Nucleus accumbens (tissue), 56 donors: ENCODE data around the gene DMAC1.

Source experiments
- DNase-seq, 56 donors: peaks; one replicate each; lab custom pipeline; 2025; lab: John Stamatoyannopoulos, UW

DMAC1 gene

DNA sequence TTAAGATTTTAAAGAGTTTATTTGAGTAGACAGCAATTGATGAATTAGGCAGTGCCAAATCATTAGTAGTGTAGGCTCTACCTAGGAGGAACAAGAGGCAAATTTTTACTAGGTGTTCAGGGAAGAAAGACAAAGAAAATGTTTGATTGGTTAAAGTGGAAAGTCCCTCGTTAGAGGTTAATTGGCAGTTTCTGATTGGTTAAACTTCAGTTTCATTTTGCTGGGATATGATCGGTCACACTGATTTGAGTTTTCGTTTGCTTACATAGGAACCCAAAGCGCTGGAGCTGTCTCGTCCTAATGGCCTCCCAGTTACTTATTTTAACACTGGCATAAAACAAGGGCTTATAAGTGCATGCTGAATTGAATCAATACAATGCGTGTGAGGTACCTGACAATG, 15.1 kb downstream of the DMAC1 start:
- no peak for DNase-seq

DNA sequence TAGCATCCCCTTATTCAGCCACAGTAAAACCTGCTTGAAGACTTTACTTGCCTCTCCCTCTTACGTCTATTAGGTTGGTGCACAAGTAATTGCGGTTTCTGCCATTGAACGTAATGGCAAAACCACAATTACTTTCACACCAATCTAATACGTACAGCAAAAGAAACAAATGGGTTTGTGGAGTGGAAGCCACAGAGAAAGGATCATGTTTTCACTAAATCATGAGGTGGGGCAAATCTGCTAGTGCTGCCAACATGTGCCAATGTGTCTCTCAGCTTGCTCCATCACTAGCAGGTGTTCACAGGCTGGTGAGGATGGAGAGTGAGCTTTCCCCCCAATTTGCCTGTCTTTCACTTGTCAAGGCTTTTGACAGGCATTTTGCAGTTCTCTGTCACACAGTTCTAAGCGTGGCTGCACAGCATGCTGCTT, 15.9 kb downstream of the DMAC1 start:
- no peak for DNase-seq

DNA sequence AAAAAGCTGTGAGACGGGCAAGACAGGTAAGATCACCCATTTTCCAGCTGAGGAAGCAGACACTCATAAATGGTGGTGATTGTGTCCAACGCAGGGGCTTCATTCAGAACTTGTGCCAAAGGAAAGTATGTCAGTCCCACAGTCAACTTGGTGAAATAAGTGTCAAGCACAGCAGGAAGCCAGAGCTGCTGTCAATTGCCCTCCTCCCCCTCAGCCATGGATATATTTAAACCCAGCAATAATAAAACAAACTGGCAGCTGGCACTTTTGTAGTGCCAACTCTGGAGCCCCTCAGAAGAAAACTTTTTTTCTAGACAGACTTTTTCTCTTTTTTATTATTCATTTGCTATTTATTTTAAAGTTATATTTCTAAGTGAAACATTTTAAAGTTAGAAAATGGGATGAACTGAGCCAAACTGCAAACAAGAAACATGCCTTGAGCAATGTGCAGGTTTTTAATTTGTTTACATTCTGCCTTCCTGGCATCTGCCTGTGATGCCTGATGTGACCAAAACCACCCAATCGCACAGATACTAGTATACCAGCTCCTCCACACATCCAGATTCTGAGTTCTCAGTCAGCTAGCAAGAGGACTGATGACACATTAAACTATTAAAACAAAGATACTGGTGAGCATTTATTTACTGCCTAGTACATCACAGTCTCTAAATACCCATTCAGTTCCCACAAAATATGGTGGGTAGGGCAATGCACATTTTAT, 17.0 kb downstream of the DMAC1 start:
- DNase-seq, result no peak

DNA sequence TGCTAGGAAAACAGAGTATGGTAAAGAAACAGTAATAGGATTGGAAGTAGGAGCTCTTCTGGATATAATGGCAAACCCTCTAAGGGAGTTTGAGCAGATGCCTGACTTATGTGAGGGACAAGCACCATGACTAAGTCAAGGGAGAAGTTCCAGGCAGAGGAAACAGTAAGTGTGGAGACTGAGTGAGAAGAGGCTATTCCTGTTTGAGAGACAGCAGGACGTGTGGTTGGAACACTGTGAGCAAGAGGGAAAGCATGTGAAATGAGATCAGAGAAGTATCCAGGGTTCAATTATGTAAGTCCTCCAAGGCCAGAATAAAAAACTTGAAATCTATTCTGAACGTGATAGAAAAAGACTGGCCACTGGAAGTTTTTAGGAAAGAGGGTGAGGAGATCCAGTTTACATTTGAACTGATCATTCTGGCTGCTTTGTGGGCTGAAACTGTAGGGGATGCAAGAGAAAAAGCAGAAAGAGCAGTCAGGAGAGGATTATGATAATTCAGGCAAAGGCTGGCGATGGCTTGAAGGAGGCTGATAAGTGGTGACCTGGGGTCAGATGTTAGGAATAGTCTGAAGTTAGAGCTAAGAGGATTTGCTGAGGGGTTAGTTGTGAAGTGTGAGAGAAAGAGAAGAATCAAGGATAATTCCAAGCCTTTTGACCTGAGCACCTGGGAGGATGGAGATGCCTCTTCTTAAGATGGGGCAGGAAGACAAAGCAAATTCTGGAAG, 19.2 kb downstream of the DMAC1 start:
- DNase-seq, result no peak

DNA sequence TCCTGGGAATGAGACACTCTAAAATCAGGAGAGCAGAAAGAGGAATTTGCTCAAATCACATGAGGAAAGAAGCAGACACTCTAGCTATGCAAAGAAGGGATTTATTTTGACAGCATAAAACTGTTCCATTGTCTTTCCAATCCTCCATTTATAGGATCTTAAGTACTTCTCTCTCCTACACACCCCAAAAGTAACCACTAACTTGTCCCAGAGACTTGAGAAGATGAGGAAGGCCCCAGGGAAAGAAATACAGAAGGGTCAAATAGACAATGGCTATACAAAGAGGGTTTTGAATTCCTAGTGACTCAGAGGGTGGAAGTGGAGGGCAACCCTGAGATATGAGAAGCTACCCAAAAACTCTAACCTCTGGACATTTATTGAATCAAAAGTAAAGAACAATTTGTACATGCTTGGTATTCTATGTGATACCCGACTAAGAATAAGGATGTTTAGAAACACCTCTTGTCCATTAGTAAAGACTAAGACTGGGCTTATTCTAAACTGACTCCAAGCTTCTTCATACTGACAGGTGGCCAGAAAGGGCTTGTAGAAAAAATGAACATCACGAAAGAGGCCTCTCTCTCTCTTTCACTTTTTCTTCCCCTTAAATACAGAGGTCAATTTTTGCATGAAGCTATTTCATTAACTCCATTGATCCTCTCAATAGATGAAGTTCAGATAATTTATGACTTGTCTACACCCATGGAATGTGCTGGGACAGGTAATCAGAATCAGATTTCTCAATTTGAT, 20.6 kb downstream of the DMAC1 start:
- DNase-seq, result no peak

DNA sequence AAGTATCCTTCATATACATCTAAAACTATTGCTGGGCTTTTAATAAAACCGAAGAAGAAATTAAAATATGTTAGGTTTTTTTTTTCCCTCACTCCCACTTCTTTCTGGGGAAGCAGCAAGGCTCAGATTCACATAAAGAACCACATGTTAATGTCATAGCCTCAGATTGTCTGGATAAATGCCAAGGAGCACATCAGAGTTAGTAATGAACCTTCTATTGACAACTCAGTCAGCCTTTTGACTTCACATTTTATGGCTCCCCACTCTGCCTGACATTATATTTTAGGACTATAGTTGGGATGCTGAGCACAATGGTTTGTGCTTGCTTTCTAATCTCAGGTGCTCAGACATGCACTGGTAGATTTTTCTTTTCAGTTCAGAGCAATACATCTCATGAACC, 21.8 kb downstream of the DMAC1 start:
- DNase-seq, result peak in 1 of 56 donors; percentile 9

DNA sequence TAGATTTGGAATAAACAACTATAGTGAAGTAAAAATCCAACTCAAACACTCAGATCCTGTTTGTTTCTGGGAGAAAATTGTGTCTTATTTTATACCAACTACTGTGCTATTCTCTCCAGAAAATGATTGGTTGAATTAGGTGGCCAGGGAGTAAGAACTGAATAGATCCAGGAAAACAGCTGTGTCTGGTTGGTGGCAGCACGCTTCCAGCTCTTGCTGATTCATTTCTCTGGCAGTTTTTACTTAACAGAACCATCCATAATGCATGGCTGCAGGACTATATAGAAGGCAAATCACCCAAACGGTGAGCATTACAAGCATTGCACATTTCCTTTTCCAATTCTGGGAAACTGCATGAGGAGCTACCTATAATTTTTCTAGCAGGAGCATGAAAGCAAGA, 29.5 kb downstream of the DMAC1 start:
- DNase-seq, result no peak

DNA sequence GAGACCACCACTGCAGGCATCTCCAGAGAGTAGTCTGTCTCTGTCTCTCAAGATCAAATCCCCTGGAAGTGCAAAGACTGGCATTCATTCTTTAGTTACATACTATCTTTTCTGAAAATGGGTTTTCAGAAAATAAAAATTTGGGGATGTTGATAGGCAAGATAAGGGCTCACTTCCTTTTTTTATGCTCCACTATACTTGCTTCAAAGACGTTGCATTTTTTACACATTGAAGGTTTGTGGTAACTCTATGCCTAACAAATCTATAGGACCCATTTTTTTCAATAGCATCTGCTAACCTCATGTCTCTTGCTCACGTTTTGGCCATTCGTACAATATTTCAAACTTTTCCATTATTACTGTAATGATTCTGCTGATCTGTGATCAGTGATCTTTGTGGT, 37.0 kb downstream of the DMAC1 start:
- no peak for DNase-seq

DNA sequence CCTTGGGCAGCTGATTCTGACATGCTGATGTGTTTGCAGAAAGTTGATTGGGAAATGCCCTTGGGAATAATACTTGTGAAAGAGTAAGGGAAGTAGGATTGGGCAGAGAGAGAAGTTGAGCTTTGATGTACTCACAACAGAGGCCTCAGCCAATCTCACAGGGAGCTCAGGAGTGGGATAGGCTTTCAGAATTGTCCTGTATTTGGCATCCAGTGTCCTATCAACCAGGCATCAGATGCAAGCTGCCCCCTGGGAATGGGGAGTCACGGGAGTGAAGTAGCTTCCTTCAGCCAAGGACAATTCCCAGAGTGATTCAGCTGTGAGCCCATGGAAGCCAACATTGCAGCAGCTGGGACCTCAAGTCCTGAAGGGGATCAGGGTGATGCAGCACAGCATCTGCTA, 39.6 kb downstream of the DMAC1 start:
- no peak for DNase-seq

DNA sequence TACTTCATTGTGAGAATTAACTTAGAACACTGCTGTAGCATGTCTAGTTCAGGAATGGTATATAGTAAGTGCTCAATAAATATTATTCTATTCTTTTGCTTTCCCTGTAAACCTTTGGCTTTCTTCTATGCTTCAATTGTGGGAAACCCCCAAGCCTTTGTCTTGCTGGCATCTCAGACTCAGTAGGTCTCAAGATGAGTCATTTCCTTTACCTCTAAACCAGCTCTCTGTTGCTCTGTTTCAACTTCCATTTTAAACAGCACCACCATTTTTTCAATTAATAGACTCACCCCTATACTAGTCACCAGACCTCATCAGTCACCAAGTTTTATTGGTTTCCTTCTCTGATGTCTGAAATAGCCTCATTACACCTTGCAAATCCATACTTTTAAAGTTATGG, 43.5 kb downstream of the DMAC1 start:
- DNase-seq, result no peak

DNA sequence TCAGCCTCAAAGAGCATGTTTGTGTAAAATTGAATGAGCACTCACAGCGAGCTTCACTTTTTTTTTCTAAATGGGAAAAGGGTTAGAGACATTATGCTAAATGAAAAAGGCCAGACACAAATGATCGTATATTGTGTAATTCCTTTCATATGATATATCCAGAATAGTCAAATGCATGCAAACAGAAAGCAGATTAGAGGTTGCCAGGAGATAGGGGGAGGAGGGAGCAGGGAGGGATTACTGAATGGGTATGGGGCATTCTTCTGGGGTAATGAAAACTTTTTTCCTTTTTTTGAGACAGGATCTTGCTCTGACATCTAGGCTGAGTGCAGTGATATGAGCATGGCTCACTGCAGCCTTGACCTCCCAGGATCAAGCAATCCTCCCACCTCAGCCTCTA, 47.1 kb downstream of the DMAC1 start:
- no peak for DNase-seq
